Measurements from ENCODE around the gene BIRC7. TPM values are rescaled to one million over a fixed set of nuclear protein-coding genes. Genes with fewer than 3 reads are reported as not detected.

The BIRC7 gene
- total RNA-seq, 1 donor, result 0.09 TPM

DNA sequence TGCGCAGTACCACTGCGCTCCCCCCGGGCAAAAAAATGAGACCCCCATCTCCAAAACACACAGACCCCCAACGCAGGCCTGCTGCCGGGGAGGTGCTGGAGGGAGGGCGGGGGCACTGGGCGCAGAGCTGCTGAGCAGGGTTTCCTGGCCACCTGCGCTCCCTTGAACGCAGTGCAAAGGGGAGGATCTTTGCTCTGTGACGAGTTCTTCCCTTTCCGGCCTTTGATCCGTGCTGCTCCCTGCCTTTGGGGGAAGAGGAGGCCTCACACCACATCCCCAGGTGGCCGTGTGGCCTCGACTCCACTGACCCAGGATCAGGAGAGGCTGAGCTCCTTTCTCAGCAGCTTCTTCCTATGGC, 48.4 kb downstream of the BIRC7 start:
- no peak for DNase-seq (ENCODE audit: low read depth)
- no peak overlapping the region for H3K4me3 ChIP-seq (ENCODE audit: low read depth, low read length)
- TF ChIP-seq, protein P1, sequence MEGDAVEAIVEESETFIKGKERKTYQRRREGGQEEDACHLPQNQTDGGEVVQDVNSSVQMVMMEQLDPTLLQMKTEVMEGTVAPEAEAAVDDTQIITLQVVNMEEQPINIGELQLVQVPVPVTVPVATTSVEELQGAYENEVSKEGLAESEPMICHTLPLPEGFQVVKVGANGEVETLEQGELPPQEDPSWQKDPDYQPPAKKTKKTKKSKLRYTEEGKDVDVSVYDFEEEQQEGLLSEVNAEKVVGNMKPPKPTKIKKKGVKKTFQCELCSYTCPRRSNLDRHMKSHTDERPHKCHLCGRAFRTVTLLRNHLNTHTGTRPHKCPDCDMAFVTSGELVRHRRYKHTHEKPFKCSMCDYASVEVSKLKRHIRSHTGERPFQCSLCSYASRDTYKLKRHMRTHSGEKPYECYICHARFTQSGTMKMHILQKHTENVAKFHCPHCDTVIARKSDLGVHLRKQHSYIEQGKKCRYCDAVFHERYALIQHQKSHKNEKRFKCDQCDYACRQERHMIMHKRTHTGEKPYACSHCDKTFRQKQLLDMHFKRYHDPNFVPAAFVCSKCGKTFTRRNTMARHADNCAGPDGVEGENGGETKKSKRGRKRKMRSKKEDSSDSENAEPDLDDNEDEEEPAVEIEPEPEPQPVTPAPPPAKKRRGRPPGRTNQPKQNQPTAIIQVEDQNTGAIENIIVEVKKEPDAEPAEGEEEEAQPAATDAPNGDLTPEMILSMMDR (IDR thresholded peaks at IDR 0.05; ENCODE audit: insufficient read depth, low read length), result no peak

GRCh38 chr20:63284544-63284949, 48.8 kb downstream of the BIRC7 start:
- H3K4me3 ChIP-seq (ENCODE audit: low read depth, low read length), result no peak overlapping the region

GRCh38 chr20:63284981-63285524, 49.3 kb downstream of the BIRC7 start:
- TF ChIP-seq, protein P1 (IDR thresholded peaks at IDR 0.05; ENCODE audit: insufficient read depth, low read length), result no peak
- DNase-seq (ENCODE audit: low read depth), result no peak
- H3K4me3 ChIP-seq (ENCODE audit: low read depth, low read length), result no peak overlapping the region

More at GRCh38 chr20:63284544-63284949, 48.8 kb downstream of the BIRC7 start:
- TF ChIP-seq, protein P1 (IDR thresholded peaks at IDR 0.05; ENCODE audit: insufficient read depth, low read length), result no peak
- no peak for DNase-seq (ENCODE audit: low read depth)

GRCh38 chr20:63285636-63286615, 50.2 kb downstream of the BIRC7 start:
- H3K4me3 ChIP-seq (ENCODE audit: low read depth, low read length), result no peak overlapping the region
- DNase-seq (ENCODE audit: low read depth), result no peak

DNA sequence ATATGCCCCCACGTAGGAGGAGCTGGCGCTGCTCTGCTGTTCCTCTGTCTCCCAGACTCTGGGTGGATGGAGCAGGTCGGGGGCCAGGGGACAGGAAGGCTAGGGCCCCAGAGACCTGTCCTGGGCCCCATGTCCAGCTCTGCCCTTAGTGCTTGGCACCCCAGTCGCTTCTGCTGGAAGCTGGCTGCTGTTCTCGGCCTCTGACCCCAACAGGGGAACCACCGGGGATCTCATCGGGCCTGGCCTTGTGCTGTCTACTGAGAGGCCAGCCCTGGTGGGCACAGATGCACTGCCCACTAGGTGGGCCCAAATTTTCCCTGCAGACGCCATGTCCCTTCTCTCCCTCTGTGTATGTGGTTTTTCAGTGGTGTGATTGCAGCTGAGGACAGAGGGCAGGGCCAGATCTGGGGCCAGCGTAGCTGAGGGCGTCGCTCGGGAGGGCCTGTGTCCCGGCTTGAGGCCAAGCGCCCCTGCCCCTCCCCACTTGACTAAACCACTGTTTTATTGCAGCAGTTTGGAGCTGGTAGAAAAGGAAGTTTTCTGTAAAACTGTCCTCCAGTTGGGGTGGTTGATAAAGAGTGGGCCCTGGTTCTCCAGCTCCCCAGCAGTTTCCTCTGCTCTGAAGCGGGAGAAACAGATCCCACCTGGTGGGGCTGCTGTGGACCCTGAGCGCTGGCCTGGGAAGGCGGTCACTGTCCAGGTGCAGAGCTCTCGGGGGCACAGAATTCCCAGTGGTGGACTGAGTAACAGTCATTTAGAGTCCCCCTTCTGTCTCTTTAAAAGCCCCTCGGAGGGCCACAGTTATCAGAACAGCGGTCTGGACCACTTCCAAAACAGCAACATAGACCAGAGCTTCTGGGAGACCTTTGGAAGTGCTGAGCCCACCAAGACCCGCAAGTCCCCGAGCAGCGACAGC, 51.3 kb downstream of the BIRC7 start:
- TF ChIP-seq, protein P1 (IDR thresholded peaks at IDR 0.05; ENCODE audit: insufficient read depth, low read length), result no peak
- no peak overlapping the region for H3K4me3 ChIP-seq (ENCODE audit: low read depth, low read length)
- DNase-seq (ENCODE audit: low read depth), result no peak

More at GRCh38 chr20:63285636-63286615, 50.2 kb downstream of the BIRC7 start:
- TF ChIP-seq, protein P1 (IDR thresholded peaks at IDR 0.05; ENCODE audit: insufficient read depth, low read length), result no peak

Data from fibroblast of the aortic adventitia (primary cell).